ENCODE results near the gene FBXO39. TPM values are rescaled to one million over a fixed set of nuclear protein-coding genes. Genes with fewer than 3 reads are reported as not detected.

Gene FBXO39
- total RNA-seq, 1 experiment from 2014 or later = not detected

- in situ Hi-C loops (cut with HindIII; ENCODE audit: low pct_unique_long_range_greater_than_20kb, low sequenced_read_pairs) (no loop called here), intact Hi-C loops (cut with micrococcal nuclease; ENCODE audit: unreplicated experiment) (no loop called here)
- ChIA-PET CTCF (interaction anchor here (0.6 kb wide), 1 partner anchor 68 kb away, joined by 4 read pairs; no protein-coding TSS in a partner anchor), POLR2A (no interaction called here)
- Histone ChIP-seq H3K4me1 (ENCODE audit: control insufficient read depth, insufficient read depth, low read length) (no peaks in the 10 kb centered on the region), H3K9me3 (ENCODE audit: control insufficient read depth, insufficient read depth, low read depth, low read length) (no peaks in the 10 kb centered on the region), H3K4me3 (ENCODE audit: low read depth in 2 of 2, low read length in 2 of 2) (no peak overlapping the region), H3K36me3 (ENCODE audit: control insufficient read depth, insufficient read depth, low read length) (no peaks in the 10 kb centered on the region), H3K27ac (ENCODE audit: low read length) (no peak overlapping the region), H3K27me3 (ENCODE audit: control insufficient read depth, insufficient read depth, low read length) (peaks cover 8% of the 10 kb centered on the region)
- no TSS peak for BruUV-seq (replicated peaks)
- TF ChIP-seq TCF7L2 (IDR thresholded peaks at IDR 0.05; ENCODE audit: low read depth, low read length) (no peak), CTCF (IDR thresholded peaks at IDR 0.05) (no peak), POLR2AphosphoS5 (IDR thresholded peaks at IDR 0.05; ENCODE audit: low read depth, low read length) (no peak), SIN3A (IDR thresholded peaks at IDR 0.05; ENCODE audit: borderline replicate concordance, insufficient read depth, low read depth, low read length) (no peak)
- TF ChIP-seq, protein P1, sequence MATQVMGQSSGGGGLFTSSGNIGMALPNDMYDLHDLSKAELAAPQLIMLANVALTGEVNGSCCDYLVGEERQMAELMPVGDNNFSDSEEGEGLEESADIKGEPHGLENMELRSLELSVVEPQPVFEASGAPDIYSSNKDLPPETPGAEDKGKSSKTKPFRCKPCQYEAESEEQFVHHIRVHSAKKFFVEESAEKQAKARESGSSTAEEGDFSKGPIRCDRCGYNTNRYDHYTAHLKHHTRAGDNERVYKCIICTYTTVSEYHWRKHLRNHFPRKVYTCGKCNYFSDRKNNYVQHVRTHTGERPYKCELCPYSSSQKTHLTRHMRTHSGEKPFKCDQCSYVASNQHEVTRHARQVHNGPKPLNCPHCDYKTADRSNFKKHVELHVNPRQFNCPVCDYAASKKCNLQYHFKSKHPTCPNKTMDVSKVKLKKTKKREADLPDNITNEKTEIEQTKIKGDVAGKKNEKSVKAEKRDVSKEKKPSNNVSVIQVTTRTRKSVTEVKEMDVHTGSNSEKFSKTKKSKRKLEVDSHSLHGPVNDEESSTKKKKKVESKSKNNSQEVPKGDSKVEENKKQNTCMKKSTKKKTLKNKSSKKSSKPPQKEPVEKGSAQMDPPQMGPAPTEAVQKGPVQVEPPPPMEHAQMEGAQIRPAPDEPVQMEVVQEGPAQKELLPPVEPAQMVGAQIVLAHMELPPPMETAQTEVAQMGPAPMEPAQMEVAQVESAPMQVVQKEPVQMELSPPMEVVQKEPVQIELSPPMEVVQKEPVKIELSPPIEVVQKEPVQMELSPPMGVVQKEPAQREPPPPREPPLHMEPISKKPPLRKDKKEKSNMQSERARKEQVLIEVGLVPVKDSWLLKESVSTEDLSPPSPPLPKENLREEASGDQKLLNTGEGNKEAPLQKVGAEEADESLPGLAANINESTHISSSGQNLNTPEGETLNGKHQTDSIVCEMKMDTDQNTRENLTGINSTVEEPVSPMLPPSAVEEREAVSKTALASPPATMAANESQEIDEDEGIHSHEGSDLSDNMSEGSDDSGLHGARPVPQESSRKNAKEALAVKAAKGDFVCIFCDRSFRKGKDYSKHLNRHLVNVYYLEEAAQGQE (IDR thresholded peaks at IDR 0.05; ENCODE audit: insufficient read depth in 1 of 2, low read depth in 2 of 2, low read length in 1 of 2) = no peak
- ATAC-seq (no peak), DNase-seq (ENCODE audit: low read depth, low spot score) (no peak)
Observed at GRCh38 chr17:6789146-6789545, 13.1 kb downstream of the FBXO39 start.

DNA sequence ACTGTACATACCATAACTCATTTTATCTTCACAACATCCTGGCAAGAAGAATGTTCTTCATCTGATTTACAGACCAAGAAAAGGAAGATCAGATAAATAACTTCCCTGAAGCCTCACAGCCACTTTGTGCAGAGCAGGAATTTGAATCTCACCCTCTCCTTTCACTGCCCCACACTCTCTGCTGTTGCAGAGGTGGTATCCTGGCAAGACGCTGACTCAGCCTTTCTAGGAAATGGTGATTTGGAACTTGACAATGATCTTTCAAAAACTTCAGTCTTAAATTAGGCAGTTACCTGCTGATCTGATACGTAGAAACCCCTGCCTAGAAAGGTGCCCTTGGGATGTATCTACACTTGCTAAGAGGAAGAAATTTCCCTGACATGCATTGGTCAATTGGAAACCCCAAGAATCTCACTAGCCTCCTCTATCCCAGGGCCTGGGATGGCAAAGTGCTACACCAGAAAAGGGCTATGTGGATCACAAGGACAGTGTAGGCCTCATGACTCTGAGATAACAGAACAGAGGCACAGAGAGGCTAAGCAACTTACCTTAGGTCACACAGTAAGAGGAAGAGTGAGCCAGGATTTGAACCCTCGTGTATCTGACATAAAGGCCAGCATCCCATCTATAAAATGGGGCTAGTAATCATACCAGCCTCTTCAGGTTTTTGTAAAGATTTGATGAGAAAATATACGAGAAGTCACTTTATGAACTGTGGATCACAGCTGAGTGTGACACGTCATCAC, 17.9 kb downstream of the FBXO39 start:
- DNase-seq (ENCODE audit: low read depth, low spot score) (no peak), ATAC-seq (no peak)
- CTCF ChIA-PET = no interaction called here
- Histone ChIP-seq H3K27ac (ENCODE audit: low read length) (no peak overlapping the region), H3K4me3 (ENCODE audit: low read depth in 2 of 2, low read length in 2 of 2) (no peak overlapping the region), H3K36me3 (ENCODE audit: control insufficient read depth, insufficient read depth, low read length) (no peaks in the 10 kb centered on the region), H3K27me3 (ENCODE audit: control insufficient read depth, insufficient read depth, low read length) (peaks cover 8% of the 10 kb centered on the region), H3K9me3 (ENCODE audit: control insufficient read depth, insufficient read depth, low read depth, low read length) (no peaks in the 10 kb centered on the region), H3K4me1 (ENCODE audit: control insufficient read depth, insufficient read depth, low read length) (no peaks in the 10 kb centered on the region)
- intact Hi-C loops (cut with micrococcal nuclease; ENCODE audit: unreplicated experiment) (no loop called here), in situ Hi-C loops (cut with HindIII; ENCODE audit: low pct_unique_long_range_greater_than_20kb, low sequenced_read_pairs) (no loop called here)
- TF ChIP-seq, protein P1 (IDR thresholded peaks at IDR 0.05; ENCODE audit: insufficient read depth in 1 of 2, low read depth in 2 of 2, low read length in 1 of 2) = no peak
- no peak for TF ChIP-seq POLR2AphosphoS5 (IDR thresholded peaks at IDR 0.05; ENCODE audit: low read depth, low read length)
- no peak for TF ChIP-seq SIN3A (IDR thresholded peaks at IDR 0.05; ENCODE audit: borderline replicate concordance, insufficient read depth, low read depth, low read length)
- TF ChIP-seq CTCF (IDR thresholded peaks at IDR 0.05) = no peak
- TF ChIP-seq TCF7L2 (IDR thresholded peaks at IDR 0.05; ENCODE audit: low read depth, low read length) = no peak
- POLR2A ChIA-PET = no interaction called here
- no TSS peak for BruUV-seq (replicated peaks)
